ENCODE data around the gene STX4. TPM values are rescaled to one million over a fixed set of nuclear protein-coding genes. Genes with fewer than 3 reads are reported as not detected.

Gene STX4
- total RNA-seq, 4 donors from 2014 or later = 36.8 to 54.0 (median 41.0) TPM

- H3K27me3 ChIP-seq = no peaks in the 10 kb centered on the region
- intact Hi-C loops (cut with DNase I) = loop anchor here (2.0 to 5.0 kb wide), 4 partner anchors 112 to 882 kb away; partner anchors contain the start of gene ZNF843
- peaks cover 16 to 62% (median 55%) of the 10 kb centered on the region in 4 donors for H3K36me3 ChIP-seq
- no peak for DNase-seq (ENCODE audit: extremely low spot score)
- WGBS = 55% methylated on average over 9 of the region's 20 CpGs
- peak overlapping the region; percentile 50 to 64 (median 53) for H3K4me3 ChIP-seq
- no peak for TF ChIP-seq POLR2A (IDR thresholded peaks at IDR 0.05; ENCODE audit: low read depth)
- TF ChIP-seq CTCF (IDR thresholded peaks at IDR 0.05) = no peak
- TF ChIP-seq EP300 (IDR thresholded peaks at IDR 0.05) = no peak
- TF ChIP-seq POLR2AphosphoS5 (IDR thresholded peaks at IDR 0.05) = no peak
- peak overlapping the region; percentile 66 to 77 (median 72) for H3K27ac ChIP-seq (replicated peaks in 1 of 4)
- H3K4me1 ChIP-seq = peaks cover 11 to 22% (median 20%) of the 10 kb centered on the region in 4 donors
- H3K9me3 ChIP-seq = no peaks in the 10 kb centered on the region
Observed at GRCh38 chr16:30985401-30986128, 47.8 kb upstream of the STX4 start.

- Histone ChIP-seq H3K36me3 (peaks cover 12 to 54% (median 47%) of the 10 kb centered on the region in 4 donors), H3K27me3 (no peaks in the 10 kb centered on the region), H3K4me3 (peak overlapping the region in 3 of 4 donors; percentile 50 to 64 (median 54)), H3K9me3 (no peaks in the 10 kb centered on the region), H3K27ac (replicated peaks in 1 of 4) (peak overlapping the region; percentile 66 to 77 (median 72)), H3K4me1 (peaks cover 11 to 22% (median 20%) of the 10 kb centered on the region in 4 donors)
- no peak for TF ChIP-seq CTCF (IDR thresholded peaks at IDR 0.05)
- no peak for TF ChIP-seq POLR2AphosphoS5 (IDR thresholded peaks at IDR 0.05)
- no peak for TF ChIP-seq POLR2A (IDR thresholded peaks at IDR 0.05; ENCODE audit: low read depth)
- TF ChIP-seq EP300 (IDR thresholded peaks at IDR 0.05) = no peak
- intact Hi-C loops (cut with DNase I) = loop anchor here (5.0 kb wide), 3 partner anchors 111 to 881 kb away; no protein-coding TSS in a partner anchor
- no peak for DNase-seq (ENCODE audit: extremely low spot score)
- WGBS = 87% methylated on average over 17 of the region's 29 CpGs
Observed at GRCh38 chr16:30986129-30986991, 47.0 kb upstream of the STX4 start.

GRCh38 chr16:30987581-30988190 is 45.7 kb upstream of the STX4 start:
- WGBS = 92% methylated on average over 24 of the region's 30 CpGs

More at GRCh38 chr16:30987581-30988190, 45.7 kb upstream of the STX4 start:
- H3K4me3 ChIP-seq = no peak overlapping the region
- TF ChIP-seq POLR2AphosphoS5 (IDR thresholded peaks at IDR 0.05) (no peak), EP300 (IDR thresholded peaks at IDR 0.05) (no peak), CTCF (IDR thresholded peaks at IDR 0.05) (no peak), POLR2A (IDR thresholded peaks at IDR 0.05; ENCODE audit: low read depth) (no peak)
- DNase-seq (ENCODE audit: extremely low spot score) = no peak
- H3K9me3 ChIP-seq = no peaks in the 10 kb centered on the region
- intact Hi-C loops (cut with DNase I) = loop anchor here (5.0 kb wide), 3 partner anchors 110 to 880 kb away; no protein-coding TSS in a partner anchor
- H3K4me1 ChIP-seq = peaks cover 11 to 22% (median 20%) of the 10 kb centered on the region in 4 donors
- H3K27ac ChIP-seq (replicated peaks in 1 of 4) = no peak overlapping the region
- H3K27me3 ChIP-seq = no peaks in the 10 kb centered on the region
- peaks cover 12 to 41% (median 35%) of the 10 kb centered on the region in 4 donors for H3K36me3 ChIP-seq

All from esophagus muscularis mucosa (tissue), 4 donors.